Common myeloid progenitor, CD34-positive (primary cell): ENCODE results near the gene IMP4.

ENCODE experiments used
- CTCF ChIA-PET: fragments of 350-600 bp; sonication (Branson Sonifier 250); formaldehyde crosslinking; loops from one replicate; lab custom pipeline; 2021; ENCODE audit warnings: antibody characterized with exemption; lab: Charles Lee
- POLR2A ChIA-PET: fragments of 350-600 bp; sonication (Branson Sonifier 250); formaldehyde crosslinking; loops from one replicate; lab custom pipeline; 2021; ENCODE audit warnings: antibody characterized with exemption; lab: Charles Lee
- DNase-seq, 3 donors: peaks; one replicate each; pipeline versions ENCODE4 v3.0.0 to v3.0.0-alpha.2; 2013
- H3K27ac ChIP-seq, 2 experiments: 1 replicate in 1 of 2; 2 replicates in 1 of 2; pipeline ENCODE4 v1.7.0; 2013; ENCODE audit warnings: inconsistent platforms in 2 of 2, low read length in 2 of 2, mild to moderate bottlenecking in 2 of 2, low read depth in 1 of 2, moderate library complexity in 1 of 2; ENCODE audit not compliant: severe bottlenecking in 2 of 2, insufficient read depth in 1 of 2, poor library complexity in 1 of 2
- H3K27me3 ChIP-seq, 5 experiments: replicated peaks in 2 of 5; 1 replicate in 3 of 5; 2 replicates in 2 of 5; pipeline versions ENCODE4 v1.6.1 to v1.7.0; 2013; ENCODE audit warnings: low read length in 4 of 5, mild to moderate bottlenecking in 2 of 5, moderate library complexity in 2 of 5, inconsistent platforms in 1 of 5; ENCODE audit not compliant: insufficient read depth in 5 of 5, control insufficient read depth in 4 of 5
- H3K36me3 ChIP-seq, 4 experiments: 1 replicate in 2 of 4; 2 replicates in 2 of 4; pipeline versions ENCODE4 v1.6.1 to v1.7.0; 2013; ENCODE audit warnings: low read length in 3 of 4, control low read depth in 1 of 4, mild to moderate bottlenecking in 1 of 4; ENCODE audit not compliant: control insufficient read depth in 4 of 4, insufficient read depth in 4 of 4
- H3K4me1 ChIP-seq, 4 experiments: 1 replicate in 3 of 4; 2 replicates in 1 of 4; pipeline versions ENCODE4 v1.6.1 to v1.7.1; 2013; ENCODE audit warnings: low read length in 3 of 4, mild to moderate bottlenecking in 3 of 4, control low read depth in 1 of 4, inconsistent platforms in 1 of 4, moderate library complexity in 1 of 4; ENCODE audit not compliant: control insufficient read depth in 4 of 4, insufficient read depth in 4 of 4; ENCODE audit errors: control extremely low read depth in 1 of 4
- H3K4me3 ChIP-seq, 7 experiments: 1 replicate in 4 of 7; 2 replicates in 3 of 7; pipeline versions ENCODE4 v1.5.1 to v1.7.0; 2013; ENCODE audit warnings: mild to moderate bottlenecking in 7 of 7, low read length in 6 of 7, moderate library complexity in 6 of 7, inconsistent platforms in 2 of 7, low read depth in 2 of 7, control low read depth in 1 of 7; ENCODE audit not compliant: insufficient read depth in 4 of 7, control insufficient read depth in 1 of 7; ENCODE audit errors: extremely low read depth in 1 of 7
- H3K9me3 ChIP-seq, 5 experiments: 1 replicate in 4 of 5; 2 replicates in 1 of 5; pipeline versions ENCODE4 v1.6.1 to v1.7.1; 2013; ENCODE audit warnings: low read length in 4 of 5, mild to moderate bottlenecking in 2 of 5, inconsistent platforms in 1 of 5, low read depth in 1 of 5, moderate library complexity in 1 of 5; ENCODE audit not compliant: control insufficient read depth in 4 of 5, insufficient read depth in 2 of 5; ENCODE audit errors: control extremely low read depth in 1 of 5
- WGBS: methylation state at CpG from one replicate; pipeline ENCODE4 v1.1.5; 2013; ENCODE audit not compliant: insufficient coverage; 5-methylcytosine and 5-hydroxymethylcytosine counted together

The IMP4 gene

DNA sequence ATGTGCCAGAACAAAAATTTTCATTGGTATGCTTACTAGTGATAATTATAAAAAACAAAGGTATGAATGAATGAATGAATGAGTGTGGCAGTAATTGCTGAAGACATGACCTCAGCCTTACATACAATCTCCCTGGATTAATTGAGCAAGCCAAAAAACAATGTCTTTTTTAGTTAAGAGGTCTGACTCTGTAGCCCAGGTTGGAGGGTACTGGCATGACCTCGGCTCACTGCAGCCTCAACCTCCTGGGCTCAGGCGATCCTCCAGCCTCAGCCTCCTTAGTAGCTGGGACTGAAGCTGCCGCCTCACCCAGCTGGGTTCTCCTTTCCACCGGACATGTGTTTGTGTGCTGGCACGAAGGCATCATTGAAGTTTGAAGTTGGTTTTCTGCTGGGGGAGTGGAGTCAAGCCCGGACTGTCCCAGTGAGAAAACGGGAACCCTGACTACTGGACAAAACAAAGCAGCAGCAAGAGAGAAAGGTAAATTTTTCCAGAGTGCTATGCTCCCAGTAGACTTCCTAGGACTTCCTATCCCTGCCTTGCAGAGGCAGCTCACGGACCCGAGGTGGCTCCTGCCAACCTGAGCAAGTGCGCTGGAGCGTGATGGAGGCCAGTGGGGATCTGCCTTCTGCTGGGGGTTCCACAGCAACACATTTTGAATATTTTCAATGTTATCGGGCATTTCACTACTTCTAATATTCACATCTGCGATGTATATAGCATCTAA lies 6.4 kb upstream of the IMP4 start:
- peaks cover 0 to 12% (median 4%) of the 10 kb centered on the region in 5 experiments for H3K27me3 ChIP-seq
- ChIA-PET CTCF (no interaction called here), POLR2A (no interaction called here)
- 93% methylated on average over 9 of the region's 13 CpGs for WGBS
- peaks cover 0 to 2% (median 1%) of the 10 kb centered on the region in 5 experiments for H3K9me3 ChIP-seq
- peaks cover 2 to 16% (median 6%) of the 10 kb centered on the region in 4 experiments for H3K4me1 ChIP-seq
- peaks cover 0 to 19% (median 17%) of the 10 kb centered on the region in 4 experiments for H3K36me3 ChIP-seq
- no peak overlapping the region for H3K4me3 ChIP-seq
- no peak overlapping the region for H3K27ac ChIP-seq
- DNase-seq, result no peak

GRCh38 chr2:130336877-130337734 lies 5.6 kb upstream of the IMP4 start:
- Histone ChIP-seq H3K27ac (no peak overlapping the region), H3K4me3 (peak overlapping the region in 3 of 7 experiments; percentile 27 to 69 (median 65)), H3K9me3 (peaks cover 0 to 2% (median 1%) of the 10 kb centered on the region in 5 experiments), H3K4me1 (peaks cover 2 to 19% (median 8%) of the 10 kb centered on the region in 4 experiments), H3K36me3 (peaks cover 0 to 19% (median 17%) of the 10 kb centered on the region in 4 experiments), H3K27me3 (peaks cover 0 to 6% (median 0%) of the 10 kb centered on the region in 5 experiments)
- peak in 2 of 3 donors; percentile 76 to 77 for DNase-seq
- ChIA-PET CTCF (no interaction called here), POLR2A (no interaction called here)
- 64% methylated on average over 27 of the region's 29 CpGs for WGBS

GRCh38 chr2:130337735-130338325 lies 4.9 kb upstream of the IMP4 start:
- Histone ChIP-seq H3K36me3 (peaks cover 0 to 19% (median 17%) of the 10 kb centered on the region in 4 experiments), H3K4me1 (peaks cover 0 to 19% (median 5%) of the 10 kb centered on the region in 4 experiments), H3K27ac (no peak overlapping the region), H3K9me3 (peaks cover 0 to 2% (median 1%) of the 10 kb centered on the region in 5 experiments), H3K27me3 (peaks cover 0 to 3% (median 0%) of the 10 kb centered on the region in 5 experiments), H3K4me3 (peak overlapping the region in 2 of 7 experiments; percentile 65 to 69)
- 100% methylated on average over 2 of the region's 8 CpGs for WGBS
- ChIA-PET CTCF (no interaction called here), POLR2A (no interaction called here)
- no peak for DNase-seq

- ChIA-PET POLR2A (no interaction called here), CTCF (no interaction called here)
- Histone ChIP-seq H3K9me3 (peaks cover 0 to 2% (median 1%) of the 10 kb centered on the region in 5 experiments), H3K4me1 (peaks cover 2 to 22% (median 12%) of the 10 kb centered on the region in 4 experiments), H3K36me3 (peaks cover 0 to 19% (median 17%) of the 10 kb centered on the region in 4 experiments), H3K27me3 (peaks cover 0 to 3% (median 0%) of the 10 kb centered on the region in 5 experiments), H3K4me3 (no peak overlapping the region), H3K27ac (no peak overlapping the region)
- 95% methylated on average over 12 of the region's 12 CpGs for WGBS
- no peak for DNase-seq
Observed at GRCh38 chr2:130338793-130339345, 3.8 kb upstream of the IMP4 start.

GRCh38 chr2:130339885-130340745 lies 2.6 kb upstream of the IMP4 start:
- Histone ChIP-seq H3K27me3 (peaks cover 0 to 3% (median 0%) of the 10 kb centered on the region in 5 experiments), H3K36me3 (peaks cover 2 to 27% (median 25%) of the 10 kb centered on the region in 4 experiments), H3K27ac (no peak overlapping the region), H3K9me3 (peaks cover 0 to 2% (median 0%) of the 10 kb centered on the region in 5 experiments), H3K4me3 (no peak overlapping the region), H3K4me1 (peaks cover 2 to 23% (median 12%) of the 10 kb centered on the region in 4 experiments)
- ChIA-PET CTCF (interaction anchor here (1.1 to 2.6 kb wide), 2 partner anchors 9 to 33 kb away, joined by 3 to 7 read pairs; no protein-coding TSS in a partner anchor), POLR2A (no interaction called here)
- 100% methylated on average over 8 of the region's 10 CpGs for WGBS
- DNase-seq, result no peak

DNA sequence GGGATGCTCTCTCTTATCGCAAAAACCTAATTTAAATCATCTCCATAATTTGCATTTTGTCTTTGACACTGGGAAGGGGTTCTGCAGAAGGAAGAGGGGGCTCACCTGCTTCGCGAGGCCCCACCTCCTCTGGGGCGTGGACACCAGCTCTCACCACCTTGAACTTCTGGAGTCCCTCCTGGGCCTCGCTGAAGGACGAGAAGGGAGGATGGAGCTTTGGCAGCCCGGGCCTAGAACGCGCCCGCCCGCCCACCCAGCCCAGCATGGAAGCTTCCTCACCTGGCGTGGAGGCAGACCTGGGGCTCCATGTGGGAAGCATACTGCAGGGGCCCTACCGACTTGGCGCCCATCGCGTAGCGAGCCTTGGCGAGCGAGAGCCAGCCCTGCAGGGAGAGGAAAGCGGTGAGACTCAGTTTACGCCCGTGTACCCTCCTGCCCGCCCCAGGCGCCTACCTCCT lies 1.1 kb upstream of the IMP4 start:
- Histone ChIP-seq H3K36me3 (peaks cover 9 to 42% (median 36%) of the 10 kb centered on the region in 4 experiments), H3K4me1 (peaks cover 2 to 23% (median 12%) of the 10 kb centered on the region in 4 experiments), H3K27ac (peak overlapping the region; percentile 6 to 90), H3K9me3 (no peaks in the 10 kb centered on the region), H3K27me3 (no peaks in the 10 kb centered on the region), H3K4me3 (peak overlapping the region; percentile 83 to 97 (median 93))
- CTCF ChIA-PET, result interaction anchor here (2.0 to 2.6 kb wide), 3 partner anchors 9 to 11 kb away, joined by 4 to 11 read pairs (median 7); no protein-coding TSS in a partner anchor
- POLR2A ChIA-PET, result interaction anchor here (1.4 kb wide), 1 partner anchor 9 kb away, joined by 6 read pairs; no protein-coding TSS in a partner anchor
- 2% methylated on average over 17 of the region's 24 CpGs for WGBS
- peak in 1 of 3 donors; percentile 41 for DNase-seq
